Stimulated activated CD4-positive, alpha-beta T cell treated with anti-CD3 and anti-CD28 coated beads, Interleukin-12 subunit alpha, Interleukin-12 subunit beta, amount 100 ng/mL, for 24 hours (primary cell): ENCODE measurements around the gene INPP4B.
"Not testable (repeated sequence)": the region's sequence is repeated elsewhere in the genome, so short reads cannot be mapped to it uniquely, and the experiment has no call there.

ENCODE experiments used
- DNase-seq, 2 experiments: peaks; one replicate each; pipeline ENCODE4 v3.0.0-alpha.2; 2020; ENCODE audit warnings: low read depth in 2 of 2

Gene INPP4B

GRCh38 chr4:142826503-142827241 lies 19.4 kb downstream of the INPP4B start:
- no peak for DNase-seq

DNA sequence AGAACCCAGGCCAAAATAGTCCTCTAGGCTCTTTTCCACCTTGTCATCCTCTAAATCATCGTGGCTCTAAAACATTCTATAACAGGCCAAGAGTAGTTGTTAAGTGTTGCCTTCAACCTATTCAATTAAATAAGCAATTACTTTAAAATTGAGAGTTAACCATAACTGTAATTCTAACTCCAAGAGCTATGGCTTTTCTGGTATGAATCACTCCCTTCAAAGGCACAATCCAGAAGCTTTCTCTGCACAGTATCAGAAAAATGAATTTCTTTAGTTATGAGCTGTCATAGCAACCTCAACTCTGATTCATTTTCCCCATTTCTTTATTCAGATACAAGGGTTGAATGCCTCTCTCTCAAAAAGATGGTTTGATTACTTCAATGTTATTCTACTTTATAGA lies 21.7 kb downstream of the INPP4B start:
- DNase-seq: no peak

DNA sequence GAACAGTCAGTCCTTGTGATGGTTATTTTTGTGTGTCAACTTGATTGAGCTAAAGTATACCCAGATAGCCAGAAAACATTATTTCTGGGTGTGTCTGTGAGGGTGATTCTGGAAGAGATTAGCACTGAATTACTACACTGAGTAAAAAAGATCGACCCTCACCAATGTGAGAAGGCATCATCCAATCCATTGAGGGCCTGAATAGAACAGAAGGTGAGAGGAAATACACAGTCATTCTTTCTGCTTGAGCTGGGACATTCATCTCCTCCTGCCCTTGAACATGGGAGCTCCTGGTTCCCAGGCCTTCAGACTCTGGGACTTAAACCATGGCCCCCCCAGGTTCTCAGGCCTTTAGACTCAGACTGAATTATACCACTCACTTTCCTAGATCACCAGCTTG lies 22.3 kb downstream of the INPP4B start:
- DNase-seq: no peak

DNA sequence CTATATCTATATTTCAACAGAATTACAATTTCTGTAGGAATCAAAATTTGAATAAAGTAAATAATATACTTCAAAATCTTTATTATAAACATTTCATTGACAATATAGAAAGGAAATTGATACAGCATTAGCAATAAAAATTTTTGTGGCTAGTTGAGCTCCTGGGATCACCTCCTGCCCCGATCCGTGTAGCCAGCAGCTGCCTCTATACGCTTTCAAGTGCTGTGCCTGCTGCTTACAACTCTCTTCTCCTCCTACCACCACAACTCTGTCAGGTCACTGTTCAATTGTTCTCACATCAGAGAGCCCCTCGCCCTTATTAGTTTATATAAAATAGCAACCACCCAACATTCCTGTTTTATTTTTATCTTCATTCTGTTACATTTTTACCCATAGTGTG lies 27.6 kb downstream of the INPP4B start:
- no peak for DNase-seq

DNA sequence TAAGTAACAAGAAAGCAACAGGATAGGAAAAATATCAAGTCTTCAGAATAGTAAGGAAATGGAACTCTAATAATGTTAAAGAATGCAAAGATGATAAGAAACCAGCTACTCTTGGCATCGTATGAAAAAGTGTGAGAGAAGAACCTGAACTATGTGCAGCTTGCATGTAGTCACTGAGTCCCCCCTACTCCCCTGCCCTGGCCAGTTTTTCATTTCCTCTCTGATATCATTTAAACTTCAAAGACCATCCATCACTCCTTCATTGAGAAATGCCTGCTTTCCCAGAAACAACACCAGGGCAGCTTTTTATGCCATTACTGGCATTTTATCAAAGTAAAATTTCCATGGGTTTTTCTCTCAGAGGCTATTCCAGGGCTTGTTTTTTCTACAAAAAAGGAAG lies 28.1 kb downstream of the INPP4B start:
- no peak for DNase-seq

GRCh38 chr4:142817442-142817841 lies 28.7 kb downstream of the INPP4B start:
- peak; percentile 9 to 23 for DNase-seq

- peak in 1 of 2 experiments; percentile 15 for DNase-seq
Observed at GRCh38 chr4:142815834-142816233, 30.3 kb downstream of the INPP4B start.

GRCh38 chr4:142813388-142813787 lies 32.7 kb downstream of the INPP4B start:
- DNase-seq: no peak

- DNase-seq: no peak
Observed at GRCh38 chr4:142812091-142812490, 34.0 kb downstream of the INPP4B start.

DNA sequence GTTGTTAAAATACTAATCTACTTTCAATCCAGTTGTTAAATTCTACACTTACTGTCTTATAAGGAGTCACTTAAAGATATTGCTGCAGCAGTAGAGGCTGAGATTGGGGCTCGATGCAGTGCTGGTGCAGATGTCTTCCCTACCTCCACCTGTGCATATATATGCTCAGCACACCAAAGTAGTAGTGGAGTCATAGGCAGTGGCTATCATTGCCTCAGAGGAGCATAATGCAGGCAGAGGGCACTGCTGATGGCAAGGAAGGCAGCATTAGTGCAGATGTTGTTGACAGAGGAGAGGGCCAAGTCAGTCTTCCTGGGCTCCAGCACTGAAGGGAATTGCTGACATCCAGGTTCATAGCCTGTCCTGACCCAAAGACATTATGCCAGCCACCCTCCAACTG lies 35.1 kb downstream of the INPP4B start:
- no peak for DNase-seq

GRCh38 chr4:142809559-142809958 lies 36.5 kb downstream of the INPP4B start:
- no peak for DNase-seq

DNA sequence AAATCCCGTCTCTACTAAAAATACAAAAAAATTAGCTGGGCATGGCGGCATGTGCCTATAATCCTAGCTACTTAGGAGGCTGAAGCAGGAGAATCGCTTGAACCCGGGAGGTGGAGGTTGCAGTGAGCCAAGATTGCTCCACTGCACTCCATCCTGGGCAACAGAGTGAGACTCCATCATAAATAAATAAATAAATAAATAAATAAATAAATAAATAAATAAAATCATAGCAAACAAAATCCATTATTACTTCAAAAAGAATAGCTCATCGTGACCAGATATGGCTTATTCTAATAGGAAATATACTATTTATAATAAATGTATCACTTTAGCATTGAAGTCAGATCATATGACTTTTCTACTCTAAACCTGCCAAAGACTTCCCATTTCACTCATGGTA lies 42.2 kb downstream of the INPP4B start:
- DNase-seq: not testable (repeated sequence)

- no peak for DNase-seq
Observed at GRCh38 chr4:142801966-142802365, 44.1 kb downstream of the INPP4B start.

DNA sequence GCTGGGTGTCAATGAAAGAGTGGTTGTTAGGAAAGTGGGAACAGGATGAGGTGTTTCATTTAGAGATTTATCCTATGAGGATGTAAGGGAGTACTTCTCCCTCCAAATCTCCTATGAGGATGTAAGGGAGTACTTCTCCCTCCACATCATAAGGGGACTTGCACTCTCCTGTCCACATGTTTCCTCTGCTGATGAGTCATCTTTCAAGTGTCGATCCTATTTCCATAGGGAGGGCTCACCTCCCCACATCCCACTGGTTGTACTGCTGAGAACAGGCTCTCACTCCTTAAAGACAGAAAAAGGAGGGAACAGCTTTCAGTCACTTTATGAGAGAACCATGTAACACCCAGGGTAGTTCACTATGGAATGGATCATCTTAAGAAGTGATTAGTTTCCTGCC lies 65.0 kb downstream of the INPP4B start:
- no peak for DNase-seq

DNA sequence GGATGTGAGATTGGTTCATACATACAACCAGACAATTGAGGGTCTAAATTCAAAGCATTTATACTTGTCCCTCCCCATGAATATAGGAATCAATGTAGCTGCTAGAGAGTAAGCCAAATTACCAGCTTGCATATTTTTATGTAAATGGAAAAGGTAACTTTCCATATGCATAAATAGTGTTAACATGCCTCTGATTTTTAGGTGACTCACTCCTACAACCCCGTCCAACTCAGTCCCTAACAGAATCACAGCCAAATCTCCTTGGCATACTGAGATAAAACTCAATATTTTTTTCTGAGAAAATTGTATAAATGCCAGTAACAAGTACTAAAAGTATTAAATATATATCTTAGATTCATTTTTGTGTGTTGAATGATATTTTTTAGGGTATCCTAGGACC lies 67.2 kb downstream of the INPP4B start:
- no peak for DNase-seq

DNA sequence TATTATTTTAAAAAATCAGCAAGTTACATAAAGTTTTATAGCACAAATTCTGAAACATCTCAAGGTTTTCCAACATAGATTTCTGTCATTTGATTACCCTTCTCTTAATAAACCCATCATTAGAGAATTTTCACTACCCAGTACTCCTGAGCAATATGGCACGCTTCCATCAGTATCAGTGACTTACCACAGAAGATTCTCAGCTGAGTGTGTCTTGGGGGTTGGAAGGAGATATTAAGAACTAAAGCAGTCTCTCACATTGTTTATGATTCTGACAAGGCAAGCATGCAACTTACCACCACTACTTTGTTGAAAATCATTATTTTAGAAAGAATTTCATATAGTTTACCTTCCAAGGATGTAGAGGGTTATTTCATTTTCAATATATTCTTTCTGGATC lies 67.7 kb downstream of the INPP4B start:
- DNase-seq: no peak

DNA sequence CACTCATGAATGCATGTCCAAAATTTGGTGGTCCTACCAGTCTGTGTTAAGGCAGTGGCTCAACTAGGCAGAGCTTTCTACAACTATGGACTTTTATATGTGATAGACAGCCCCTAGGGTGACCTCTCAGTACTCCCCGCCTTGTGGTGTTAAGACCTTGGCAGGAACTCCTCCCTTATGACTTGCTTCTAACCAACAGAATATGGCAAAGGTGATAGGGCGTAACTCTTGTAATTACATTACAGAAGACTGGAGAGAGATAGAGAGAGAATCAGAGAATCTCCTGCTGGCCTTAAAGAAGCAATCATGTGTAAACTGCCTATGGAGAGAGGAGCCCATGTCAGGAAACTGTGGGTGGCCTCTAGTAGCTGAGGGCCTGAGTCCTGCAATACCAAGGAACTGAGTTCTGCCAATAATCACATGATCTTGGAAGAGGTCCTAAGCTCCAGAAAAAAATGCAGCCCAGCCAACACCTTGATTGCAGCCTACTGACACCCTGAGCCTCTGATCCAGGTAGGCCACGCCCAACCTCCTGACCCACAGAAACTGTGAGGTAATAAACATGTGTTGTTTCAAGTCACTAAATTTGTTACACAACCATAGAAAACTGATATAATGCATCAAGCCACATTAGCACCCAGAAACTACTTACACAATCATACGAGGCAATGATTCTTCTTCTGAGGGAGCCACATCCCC lies 68.9 kb downstream of the INPP4B start:
- no peak for DNase-seq

DNA sequence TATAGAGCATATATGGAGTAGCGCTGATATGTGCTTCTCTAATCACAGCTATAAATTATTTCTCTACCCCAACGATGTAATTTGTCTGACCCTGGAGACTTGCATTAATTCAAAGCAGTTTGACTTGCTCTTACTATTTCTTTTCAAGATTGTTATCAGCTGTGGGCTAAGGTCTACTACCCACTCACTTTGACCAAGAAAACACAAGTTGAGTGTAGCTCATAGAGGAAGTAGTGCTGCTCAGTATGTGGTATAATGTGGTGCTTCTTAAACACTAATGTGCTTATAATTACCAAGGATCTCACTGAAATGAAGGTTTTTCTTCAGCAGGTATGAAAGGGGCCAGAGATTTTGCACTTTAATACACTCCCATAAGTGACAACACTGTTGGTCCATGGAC lies 70.1 kb downstream of the INPP4B start:
- no peak for DNase-seq

DNA sequence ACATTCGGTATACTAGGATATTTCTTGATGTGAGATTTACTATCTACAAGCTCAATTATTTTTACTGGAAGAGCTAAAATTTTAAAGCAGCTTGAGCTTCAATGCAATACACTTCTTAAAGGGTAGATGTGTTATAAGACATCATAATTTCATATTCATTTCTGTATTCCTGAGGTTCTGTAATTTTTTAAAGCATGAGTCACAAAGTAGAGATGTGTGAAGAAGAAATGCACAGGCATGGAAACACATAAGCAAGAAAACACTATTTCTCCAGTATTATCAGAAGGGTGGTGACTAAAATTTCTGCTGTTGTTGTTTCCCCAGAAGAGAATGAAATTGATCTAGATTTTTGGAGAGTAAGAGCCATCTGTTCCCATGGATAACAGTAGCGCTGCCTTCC lies 72.6 kb downstream of the INPP4B start:
- DNase-seq: no peak

DNA sequence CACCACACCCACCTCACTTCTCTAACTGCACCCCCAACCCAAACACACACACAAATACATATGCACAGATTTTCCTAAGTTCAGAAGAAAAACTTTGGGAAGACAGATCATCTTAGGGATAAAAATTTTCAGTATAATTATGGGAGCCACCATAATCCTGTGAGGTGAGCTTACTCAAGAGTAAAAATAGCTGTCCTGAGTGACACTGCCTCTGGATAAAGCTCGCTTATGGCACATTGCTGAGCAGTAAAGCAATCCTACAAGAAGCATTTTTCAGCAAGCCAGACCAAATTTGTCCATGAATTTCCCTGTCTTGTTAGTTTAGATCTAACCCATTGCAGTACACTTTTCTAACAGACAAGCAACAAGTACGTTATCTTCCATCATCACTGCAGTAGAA lies 83.8 kb downstream of the INPP4B start:
- DNase-seq: no peak

- no peak for DNase-seq
Observed at GRCh38 chr4:142752202-142752786, 93.8 kb downstream of the INPP4B start.

DNA sequence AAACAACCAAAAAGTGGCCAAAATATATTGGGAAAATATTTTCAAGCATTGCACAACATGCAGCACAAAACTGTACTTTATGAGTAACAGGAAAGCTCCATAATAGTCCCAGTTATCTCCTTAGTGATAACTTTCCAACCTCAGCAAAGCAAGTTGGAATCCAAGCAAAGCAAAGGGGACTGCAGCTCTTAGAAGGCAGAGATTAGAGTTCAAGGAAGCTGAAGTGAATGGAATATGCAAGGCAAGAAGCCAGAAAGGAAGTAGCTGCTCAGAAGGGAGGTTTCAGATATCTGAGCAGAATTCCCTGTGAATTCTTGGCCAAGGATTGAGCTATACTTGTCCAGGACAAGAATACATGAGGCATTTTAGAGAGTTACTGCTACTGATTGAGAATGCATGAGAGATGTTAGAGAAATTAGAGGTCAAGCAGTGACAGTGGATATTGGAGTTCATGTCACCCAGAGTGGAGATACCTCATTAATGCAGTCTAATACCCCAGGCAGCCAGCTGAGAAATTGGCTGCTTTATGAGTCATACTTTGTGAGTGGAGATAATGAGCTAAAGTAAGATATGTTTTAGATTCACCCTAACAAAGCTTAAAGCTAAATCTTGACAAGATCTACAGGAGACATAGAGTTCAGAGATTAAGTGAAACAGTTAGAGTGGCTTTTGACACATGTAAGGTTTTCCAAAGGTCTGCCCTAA lies 102.8 kb downstream of the INPP4B start:
- no peak for DNase-seq

DNA sequence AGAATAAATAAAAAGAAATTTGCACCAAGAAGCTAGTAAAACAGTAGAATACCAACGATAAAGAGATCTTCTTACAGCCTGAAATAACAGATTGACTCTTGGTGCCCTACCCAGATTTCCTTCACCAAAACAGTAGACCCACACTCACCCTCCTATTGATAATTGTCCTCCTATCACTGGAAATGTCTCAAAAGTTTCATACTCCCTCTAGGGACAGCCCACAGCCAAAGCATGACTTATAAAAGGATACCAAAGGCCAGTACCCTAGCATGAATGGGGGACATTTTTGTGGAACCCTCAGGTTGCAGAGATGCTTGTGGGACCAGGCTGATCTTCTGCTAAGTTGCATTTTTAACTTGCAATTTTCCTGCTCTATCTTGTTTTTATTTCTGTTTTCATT lies 104.1 kb downstream of the INPP4B start:
- no peak for DNase-seq
